PC-3 (cell line): Measurements from ENCODE around the gene NTM. TPM values are rescaled to one million over a fixed set of nuclear protein-coding genes. Genes with fewer than 3 reads are reported as not detected.

Experiments
- ATAC-seq: fragments of 200-7000 bp; cut with Tn5 transposase; 2 replicates; pipeline ENCODE4 v1.9.1; 2020; ENCODE audit warnings: mild to moderate bottlenecking, moderate library complexity
- BruUV-seq: library from RNA; stranded (reverse); fragments of 400-500 nt; replicated peaks from 2 replicates; lab custom pipeline; 2021; lab: Mats Ljungman, UMichigan
- CTCF ChIA-PET: fragments of 300-600 bp; sonication (Branson Sonifier 250); formaldehyde crosslinking; loops from one replicate; lab custom pipeline; 2022; ENCODE audit warnings: antibody characterized with exemption; lab: Charles Lee
- POLR2A ChIA-PET: fragments of 300-600 bp; sonication (Branson Sonifier 250); formaldehyde crosslinking; loops from one replicate; lab custom pipeline; 2022; ENCODE audit warnings: antibody characterized with exemption; ENCODE audit not compliant: unreplicated experiment; lab: Charles Lee
- DNase-seq: peaks from one replicate; pipeline ENCODE4 v3.0.0-alpha.2; 2015
- H2AFZ ChIP-seq: fragments of 300-600 bp; sonication (generic); 2 replicates; pipeline ENCODE4 v1.6.0; 2016; ENCODE audit warnings: antibody characterized with exemption, low read length
- H3F3A ChIP-seq: fragments of 300-600 bp; sonication (generic); one replicate; pipeline ENCODE4 v1.6.0; 2017; ENCODE audit warnings: antibody characterized with exemption, low read length, control low read depth, mild to moderate bottlenecking; ENCODE audit not compliant: unreplicated experiment
- H3K27ac ChIP-seq: fragments of 300-600 bp; sonication (generic); 2 replicates; pipeline ENCODE4 v1.5.1; 2016; ENCODE audit warnings: mild to moderate bottlenecking, low read length
- H3K27me3 ChIP-seq: fragments of 300-600 bp; sonication (generic); 2 replicates; pipeline ENCODE4 v1.6.1; 2016; ENCODE audit warnings: low read length, mixed read lengths
- H3K36me3 ChIP-seq: fragments of 300-600 bp; sonication (generic); 2 replicates; pipeline ENCODE4 v1.6.1; 2016; ENCODE audit warnings: low read depth, mixed run types, low read length, mixed read lengths
- H3K4me1 ChIP-seq: fragments of 300-600 bp; sonication (generic); 2 replicates; pipeline ENCODE4 v1.5.1; 2016; ENCODE audit warnings: low read length; ENCODE audit not compliant: insufficient read depth
- H3K4me2 ChIP-seq: fragments of 300-600 bp; sonication (generic); 2 replicates; pipeline ENCODE4 v1.6.0; 2016; ENCODE audit warnings: low read length
- H3K4me3 ChIP-seq: fragments of 300-600 bp; sonication (generic); 2 replicates; pipeline ENCODE4 v1.5.1; 2016; ENCODE audit warnings: mild to moderate bottlenecking, low read length, mixed read lengths
- H3K79me2 ChIP-seq: fragments of 300-600 bp; sonication (generic); 2 replicates; pipeline ENCODE4 v1.6.1; 2017; ENCODE audit warnings: low read length, mixed read lengths
- H3K9ac ChIP-seq: fragments of 300-600 bp; sonication (generic); 2 replicates; pipeline ENCODE4 v1.6.0; 2016; ENCODE audit warnings: mild to moderate bottlenecking, low read length
- H3K9me2 ChIP-seq: fragments of 300-600 bp; sonication (generic); replicated peaks from 2 replicates; pipeline ENCODE4 v1.6.1; 2016; ENCODE audit warnings: mixed run types, low read length, mixed read lengths
- H3K9me3 ChIP-seq: fragments of 300-600 bp; sonication (generic); 2 replicates; pipeline ENCODE4 v1.6.1; 2016; ENCODE audit warnings: low read length, mixed read lengths
- H4K20me1 ChIP-seq: fragments of 300-600 bp; sonication (generic); 2 replicates; pipeline ENCODE4 v1.6.1; 2016; ENCODE audit warnings: low read length, mixed read lengths
- EZH2 ChIP-seq: fragments of 300-600 bp; sonication (generic); IDR thresholded peaks from one replicate; pipeline ENCODE4 v1.6.1; 2017; ENCODE audit warnings: antibody characterized with exemption, mild to moderate bottlenecking, low read length; ENCODE audit not compliant: unreplicated experiment
- EZH2phosphoT487 ChIP-seq: fragments of 300-600 bp; sonication (generic); IDR thresholded peaks from 2 replicates; pipeline ENCODE4 v1.6.1; 2018; ENCODE audit warnings: mild to moderate bottlenecking, antibody characterized with exemption, low read length, borderline replicate concordance
- intact Hi-C: fragments of 100-400 bp; cut with micrococcal nuclease; formaldehyde crosslinking; loops from 2 replicates; pipeline ENCODE4 v1.9.0; 2023
- total RNA-seq: library from RNA; depleted of rRNA; stranded (reverse); fragments of >200 nt; gene quantifications from 2 replicates; pipeline ENCODE4 v1.2.3, GENCODE V29; 2014
- TF ChIP-seq, protein P1 (sequence below): fragments of 300-600 bp; sonication (generic); conservative IDR thresholded peaks from 2 replicates; pipeline ENCODE4 v1.5.1; 2017; ENCODE audit warnings: antibody characterized with exemption, low read depth, mild to moderate bottlenecking, low read length

NTM gene
- total RNA-seq, 1 experiment from 2014 or later, result not detected

DNA sequence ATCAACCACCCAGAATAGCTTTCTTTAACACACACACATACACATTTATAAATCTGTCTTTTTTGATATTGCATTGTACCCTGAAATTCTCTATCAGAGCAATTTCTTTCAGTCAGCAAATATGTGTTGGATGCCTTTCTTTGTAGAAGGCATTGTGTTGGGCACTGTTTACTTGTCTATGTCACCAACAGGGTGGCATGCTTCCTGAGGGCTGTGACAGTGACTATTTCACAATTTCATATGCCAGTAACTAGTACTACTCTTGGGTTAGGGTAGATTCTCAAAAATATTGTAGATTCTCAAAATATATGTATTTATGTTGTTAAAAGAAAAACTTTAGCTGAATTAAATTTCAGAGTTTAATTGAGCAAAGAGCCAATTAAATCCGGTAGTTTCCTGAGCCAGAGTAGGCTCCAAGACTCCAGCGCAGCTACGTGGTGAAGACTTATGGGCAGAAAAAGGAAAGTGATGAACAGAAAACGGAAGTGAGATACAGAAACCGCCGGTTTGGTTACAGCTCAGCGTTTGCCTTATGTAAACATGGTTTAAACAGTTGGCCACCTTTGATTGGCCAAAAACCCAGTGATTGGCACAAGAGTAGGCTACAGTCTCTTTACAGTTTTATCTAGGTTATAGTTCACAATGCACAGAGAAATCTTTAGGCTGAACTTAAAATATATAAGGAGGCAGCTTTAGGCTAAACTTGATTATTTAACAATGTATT lies 723.3 kb downstream of the NTM start:
- no peak overlapping the region for H3K4me3 ChIP-seq
- H3K36me3 ChIP-seq, result no peaks in the 10 kb centered on the region
- no peaks in the 10 kb centered on the region for H3K79me2 ChIP-seq
- ChIA-PET CTCF (no interaction called here), POLR2A (no interaction called here)
- no TSS peak for BruUV-seq
- no peaks in the 10 kb centered on the region for H3K9me2 ChIP-seq
- peaks cover 12% of the 10 kb centered on the region for H3K9me3 ChIP-seq
- H3K4me1 ChIP-seq, result no peaks in the 10 kb centered on the region
- no peak for DNase-seq
- no peak overlapping the region for H3K9ac ChIP-seq
- no peak for ATAC-seq
- H4K20me1 ChIP-seq, result no peaks in the 10 kb centered on the region
- no peak overlapping the region for H2AFZ ChIP-seq
- no peaks in the 10 kb centered on the region for H3K27me3 ChIP-seq
- no peak overlapping the region for H3K4me2 ChIP-seq
- H3K27ac ChIP-seq, result no peak overlapping the region
- intact Hi-C loops, result no loop called here
- TF ChIP-seq EZH2 (no peak), EZH2phosphoT487 (no peak)
- TF ChIP-seq, protein P1, sequence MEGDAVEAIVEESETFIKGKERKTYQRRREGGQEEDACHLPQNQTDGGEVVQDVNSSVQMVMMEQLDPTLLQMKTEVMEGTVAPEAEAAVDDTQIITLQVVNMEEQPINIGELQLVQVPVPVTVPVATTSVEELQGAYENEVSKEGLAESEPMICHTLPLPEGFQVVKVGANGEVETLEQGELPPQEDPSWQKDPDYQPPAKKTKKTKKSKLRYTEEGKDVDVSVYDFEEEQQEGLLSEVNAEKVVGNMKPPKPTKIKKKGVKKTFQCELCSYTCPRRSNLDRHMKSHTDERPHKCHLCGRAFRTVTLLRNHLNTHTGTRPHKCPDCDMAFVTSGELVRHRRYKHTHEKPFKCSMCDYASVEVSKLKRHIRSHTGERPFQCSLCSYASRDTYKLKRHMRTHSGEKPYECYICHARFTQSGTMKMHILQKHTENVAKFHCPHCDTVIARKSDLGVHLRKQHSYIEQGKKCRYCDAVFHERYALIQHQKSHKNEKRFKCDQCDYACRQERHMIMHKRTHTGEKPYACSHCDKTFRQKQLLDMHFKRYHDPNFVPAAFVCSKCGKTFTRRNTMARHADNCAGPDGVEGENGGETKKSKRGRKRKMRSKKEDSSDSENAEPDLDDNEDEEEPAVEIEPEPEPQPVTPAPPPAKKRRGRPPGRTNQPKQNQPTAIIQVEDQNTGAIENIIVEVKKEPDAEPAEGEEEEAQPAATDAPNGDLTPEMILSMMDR, result no peak
- no peaks in the 10 kb centered on the region for H3F3A ChIP-seq

DNA sequence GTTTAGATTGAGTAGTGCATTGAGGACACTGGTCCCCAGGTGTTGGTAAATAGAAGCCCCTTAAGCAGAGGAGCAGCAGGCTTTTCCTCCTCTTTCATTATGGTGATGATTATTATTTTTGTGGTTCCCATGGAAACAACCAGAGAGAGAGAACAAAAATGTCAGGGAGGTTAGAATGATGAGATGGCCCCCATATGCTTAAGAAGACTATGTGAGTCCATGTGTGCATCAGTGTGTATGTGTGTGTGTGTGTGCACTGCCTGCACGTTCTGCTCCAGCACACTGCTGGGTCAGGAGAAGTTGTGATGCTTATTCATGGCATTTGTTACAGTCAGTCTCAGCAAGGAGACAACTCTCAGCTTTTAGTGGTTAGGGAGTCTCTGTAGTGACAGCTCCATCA lies 724.2 kb downstream of the NTM start:
- Histone ChIP-seq H3K9me2 (no peaks in the 10 kb centered on the region), H3K27ac (no peak overlapping the region), H3K79me2 (no peaks in the 10 kb centered on the region), H3K9me3 (peaks cover 6% of the 10 kb centered on the region), H3F3A (no peaks in the 10 kb centered on the region), H2AFZ (no peak overlapping the region), H3K9ac (no peak overlapping the region), H4K20me1 (no peaks in the 10 kb centered on the region), H3K36me3 (no peaks in the 10 kb centered on the region), H3K4me2 (no peak overlapping the region), H3K4me1 (no peaks in the 10 kb centered on the region), H3K4me3 (no peak overlapping the region), H3K27me3 (no peaks in the 10 kb centered on the region)
- no peak for DNase-seq
- CTCF ChIA-PET, result no interaction called here
- intact Hi-C loops, result no loop called here
- POLR2A ChIA-PET, result no interaction called here
- no peak for TF ChIP-seq EZH2phosphoT487
- no peak for TF ChIP-seq EZH2
- TF ChIP-seq, protein P1, result no peak
- no TSS peak for BruUV-seq
- no peak for ATAC-seq

DNA sequence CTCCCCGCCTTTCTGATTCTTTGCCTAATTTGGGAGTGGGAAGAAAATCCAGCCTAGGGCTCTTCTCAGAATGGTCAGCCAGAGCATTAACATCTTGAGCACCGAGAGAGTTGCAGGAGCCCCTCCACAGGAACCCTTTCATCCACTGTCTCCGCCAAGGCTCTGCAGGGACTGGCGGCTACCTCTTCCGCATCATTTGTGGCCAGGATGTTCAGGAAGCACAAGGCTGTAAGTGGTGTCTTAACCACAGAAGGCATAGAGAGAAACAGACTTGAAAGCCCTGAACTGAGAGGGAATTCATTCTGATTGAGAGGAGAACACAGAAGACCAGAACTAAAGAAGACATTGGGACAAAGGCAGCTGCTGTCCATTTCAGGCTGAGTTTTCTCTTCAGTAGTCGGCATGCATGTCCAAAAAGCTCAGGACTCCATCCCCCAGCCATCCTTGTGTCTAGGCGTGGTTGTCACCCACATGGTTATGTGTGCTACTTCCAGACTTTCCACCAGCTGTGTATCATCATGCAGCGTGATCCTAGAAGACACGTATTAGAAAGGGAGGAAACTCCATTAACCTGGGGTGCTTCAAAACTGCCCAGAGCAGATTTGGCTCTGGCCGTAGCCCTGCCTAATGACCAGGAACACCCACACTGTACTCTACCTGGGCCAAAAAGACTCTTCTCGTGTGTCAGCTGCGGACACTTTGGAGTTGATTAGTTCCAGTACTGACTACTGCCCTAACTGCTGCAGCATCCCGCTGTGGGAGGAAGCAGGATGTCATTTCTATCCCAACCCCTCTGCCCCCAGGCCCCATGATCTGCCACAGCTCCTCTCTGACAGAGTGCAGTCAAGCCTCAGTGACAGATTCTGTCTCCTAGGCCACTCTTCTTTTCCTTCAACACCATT lies 725.1 kb downstream of the NTM start:
- no peak overlapping the region for H3K4me3 ChIP-seq
- no peaks in the 10 kb centered on the region for H3K36me3 ChIP-seq
- BruUV-seq, result no TSS peak
- ATAC-seq (no peak), DNase-seq (no peak)
- H4K20me1 ChIP-seq, result no peaks in the 10 kb centered on the region
- no peak overlapping the region for H3K9ac ChIP-seq
- ChIA-PET CTCF (no interaction called here), POLR2A (no interaction called here)
- peaks cover 11% of the 10 kb centered on the region for H3K9me3 ChIP-seq
- H3K79me2 ChIP-seq, result no peaks in the 10 kb centered on the region
- H2AFZ ChIP-seq, result no peak overlapping the region
- intact Hi-C loops, result no loop called here
- no peaks in the 10 kb centered on the region for H3K4me1 ChIP-seq
- no peaks in the 10 kb centered on the region for H3K9me2 ChIP-seq
- no peaks in the 10 kb centered on the region for H3K27me3 ChIP-seq
- TF ChIP-seq, protein P1, result no peak
- TF ChIP-seq EZH2phosphoT487 (no peak), EZH2 (no peak)
- H3F3A ChIP-seq, result no peaks in the 10 kb centered on the region
- H3K4me2 ChIP-seq, result no peak overlapping the region
- no peak overlapping the region for H3K27ac ChIP-seq
